GM06990 (cell line): ENCODE measurements around the gene ECPAS.
"Not testable (repeated sequence)": the region's sequence is repeated elsewhere in the genome, so short reads cannot be mapped to it uniquely, and the experiment has no call there.

Source experiments
- DNase-seq: peaks from one replicate; pipeline ENCODE4 v3.0.0-alpha.2; 2011; ENCODE audit not compliant: insufficient read length; ENCODE audit errors: extremely low read depth
- H3K27me3 ChIP-seq: replicated peaks from 2 replicates; pipeline ENCODE4 v1.6.0; 2011; ENCODE audit warnings: low read length; ENCODE audit not compliant: control insufficient read depth, insufficient read depth
- H3K36me3 ChIP-seq: 2 replicates; pipeline ENCODE4 v1.5.1; 2011; ENCODE audit warnings: low read length; ENCODE audit not compliant: control insufficient read depth, insufficient read depth
- H3K4me3 ChIP-seq: replicated peaks from 2 replicates; pipeline ENCODE4 v1.5.1; 2011; ENCODE audit warnings: low read depth, mild to moderate bottlenecking, control low read depth, low read length
- CTCF ChIP-seq: IDR thresholded peaks from 2 replicates; pipeline ENCODE4 v1.5.1; 2011; ENCODE audit warnings: low read length, control low read depth, mild to moderate bottlenecking, inconsistent platforms; ENCODE audit not compliant: insufficient read depth, poor library complexity, severe bottlenecking

The ECPAS gene

GRCh38 chr9:111525056-111525977 is 41.1 kb upstream of the ECPAS start, which contains the start of gene ZNF483:
Gene ZNF483 (plus strand): TSS chr9:111525179. CDS start chr9:111527396, 2,217 bp downstream.
- H3K4me3 ChIP-seq = peak within 1 kb of the TSS; percentile 77
- no peak for TF ChIP-seq CTCF
- no peaks in the 10 kb centered on the region for H3K36me3 ChIP-seq
- no peaks in the 10 kb centered on the region; the same call in 1 of the 2 replicates for H3K27me3 ChIP-seq
- DNase-seq = peak; percentile 78

GRCh38 chr9:111524731-111525055 is 40.5 kb upstream of the ECPAS start:
- no peak for DNase-seq

GRCh38 chr9:111516061-111516465 is 31.9 kb upstream of the ECPAS start:
- no peaks in the 10 kb centered on the region for H3K36me3 ChIP-seq
- no peak for TF ChIP-seq CTCF
- no peaks in the 10 kb centered on the region for H3K27me3 ChIP-seq
- peak; percentile 16 for DNase-seq
- H3K4me3 ChIP-seq = no peak overlapping the region

More at GRCh38 chr9:111524731-111525055, 40.5 kb upstream of the ECPAS start:
- no peaks in the 10 kb centered on the region; the same call in 1 of the 2 replicates for H3K27me3 ChIP-seq
- peak overlapping the region; percentile 77 for H3K4me3 ChIP-seq
- H3K36me3 ChIP-seq = no peaks in the 10 kb centered on the region
- TF ChIP-seq CTCF = no peak

GRCh38 chr9:111514967-111515366 is 30.8 kb upstream of the ECPAS start:
- Histone ChIP-seq H3K4me3 (no peak overlapping the region), H3K36me3 (no peaks in the 10 kb centered on the region), H3K27me3 (no peaks in the 10 kb centered on the region)
- DNase-seq = no peak
- TF ChIP-seq CTCF = no peak

GRCh38 chr9:111511581-111511980 is 27.4 kb upstream of the ECPAS start:
- not testable (repeated sequence) for H3K4me3 ChIP-seq, H3K36me3 ChIP-seq, H3K27me3 ChIP-seq, DNase-seq

GRCh38 chr9:111502506-111502905 is 18.3 kb upstream of the ECPAS start:
- H3K36me3 ChIP-seq = no peaks in the 10 kb centered on the region
- DNase-seq = no peak
- H3K4me3 ChIP-seq = no peak overlapping the region
- no peaks in the 10 kb centered on the region for H3K27me3 ChIP-seq
- no peak for TF ChIP-seq CTCF
